Activated T-cell treated with anti-CD3 and anti-CD28 coated beads, Interleukin-2, amount 50 U/mL, for 72 hours (primary cell): ENCODE data around the gene STAP2. TPM values are rescaled to one million over a fixed set of nuclear protein-coding genes. Genes with fewer than 3 reads are reported as not detected.
A peak's percentile ranks its signal among the peaks of the same experiment; 100 is the strongest.

Source experiments
- ATAC-seq, 2 donors: fragments of 150-1000 bp; cut with Tn5 transposase; replicated peaks in 1 of 2; 2 replicates each; pipeline ENCODE4 v1.10.0; 2021; ENCODE audit warnings: moderate library complexity in 2 of 2, mild to moderate bottlenecking in 1 of 2
- DNase-seq, 2 donors: peaks; one replicate each; pipeline ENCODE4 v3.0.0; 2021 to 2022; ENCODE audit warnings: mixed read lengths in 1 of 2
- H3K27ac Mint-ChIP-seq: one replicate; pipeline ENCODE4 v1.8.0; 2022; ENCODE audit warnings: mild to moderate bottlenecking, moderate library complexity, mixed read lengths
- H3K27me3 Mint-ChIP-seq: one replicate; pipeline ENCODE4 v1.8.0; 2022; ENCODE audit warnings: low read depth, mixed read lengths
- H3K36me3 Mint-ChIP-seq, 2 donors: one replicate each; pipeline ENCODE4 v1.8.0; 2022; ENCODE audit warnings: mixed read lengths in 2 of 2, mild to moderate bottlenecking in 1 of 2; ENCODE audit not compliant: insufficient read depth in 2 of 2
- H3K4me1 Mint-ChIP-seq: one replicate; pipeline ENCODE4 v1.8.0; 2022; ENCODE audit warnings: low read depth, mixed read lengths
- H3K4me3 Mint-ChIP-seq, 2 donors: one replicate each; pipeline ENCODE4 v1.8.0; 2022; ENCODE audit warnings: mild to moderate bottlenecking in 2 of 2, mixed read lengths in 2 of 2, moderate library complexity in 2 of 2
- H3K9me3 Mint-ChIP-seq, 2 donors: one replicate each; pipeline ENCODE4 v1.8.0; 2022; ENCODE audit warnings: mixed read lengths in 2 of 2
- total RNA-seq, 2 donors: library from RNA; stranded (reverse); gene quantifications; one replicate each; pipeline ENCODE4 v1.2.3, GENCODE V29; 2022

STAP2 gene
- total RNA-seq, 2 donors from 2014 or later, result 8.3 to 10.0 TPM

DNA sequence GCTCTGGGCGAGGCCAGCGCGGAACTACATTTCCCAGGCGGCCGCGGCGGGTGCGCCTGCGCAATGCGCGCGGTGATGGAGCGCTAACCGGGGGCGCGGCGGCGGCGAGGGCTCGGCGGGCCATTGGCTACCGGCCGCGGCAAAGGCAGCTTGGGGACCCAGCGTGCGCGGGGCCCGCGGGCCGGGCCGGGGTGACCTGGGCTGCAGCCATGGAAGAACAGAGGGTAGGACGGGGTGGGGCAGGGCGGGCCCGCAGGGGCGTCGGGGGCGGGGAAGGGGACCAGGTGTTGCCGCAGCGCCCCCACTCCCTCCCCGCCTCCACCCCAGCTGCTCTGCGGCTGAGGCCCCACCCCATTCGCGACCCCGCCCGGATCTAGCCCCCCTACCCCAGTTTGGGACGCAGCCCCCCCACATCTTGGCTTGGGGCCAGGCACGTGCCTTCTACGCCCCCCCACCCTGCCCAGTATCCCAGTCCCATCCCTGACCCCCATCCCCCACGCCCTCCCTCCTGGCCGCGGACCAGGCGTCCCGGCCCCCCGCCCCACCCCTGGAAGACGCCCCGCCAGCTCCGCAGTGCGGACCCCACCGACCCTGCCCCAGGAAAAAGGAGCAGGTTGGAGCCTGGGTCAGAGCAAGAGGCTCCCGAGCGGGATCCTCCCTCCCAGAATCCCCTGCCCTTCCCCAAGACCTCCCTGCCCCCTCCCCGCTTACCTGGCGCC is 33.9 kb downstream of the STAP2 start, which contains the start of gene FSD1:
FSD1 (plus strand) TSS at position 61 of the 719 bp plus-strand sequence; CDS start at position 210, 149 bp downstream.
- Mint-ChIP-seq H3K27ac (peak within 1 kb of the TSS; percentile 55), H3K36me3 (peaks cover 0 to 2% of the 10 kb centered on the region in 2 donors)
- peak; percentile 83 to 87 for DNase-seq

DNA sequence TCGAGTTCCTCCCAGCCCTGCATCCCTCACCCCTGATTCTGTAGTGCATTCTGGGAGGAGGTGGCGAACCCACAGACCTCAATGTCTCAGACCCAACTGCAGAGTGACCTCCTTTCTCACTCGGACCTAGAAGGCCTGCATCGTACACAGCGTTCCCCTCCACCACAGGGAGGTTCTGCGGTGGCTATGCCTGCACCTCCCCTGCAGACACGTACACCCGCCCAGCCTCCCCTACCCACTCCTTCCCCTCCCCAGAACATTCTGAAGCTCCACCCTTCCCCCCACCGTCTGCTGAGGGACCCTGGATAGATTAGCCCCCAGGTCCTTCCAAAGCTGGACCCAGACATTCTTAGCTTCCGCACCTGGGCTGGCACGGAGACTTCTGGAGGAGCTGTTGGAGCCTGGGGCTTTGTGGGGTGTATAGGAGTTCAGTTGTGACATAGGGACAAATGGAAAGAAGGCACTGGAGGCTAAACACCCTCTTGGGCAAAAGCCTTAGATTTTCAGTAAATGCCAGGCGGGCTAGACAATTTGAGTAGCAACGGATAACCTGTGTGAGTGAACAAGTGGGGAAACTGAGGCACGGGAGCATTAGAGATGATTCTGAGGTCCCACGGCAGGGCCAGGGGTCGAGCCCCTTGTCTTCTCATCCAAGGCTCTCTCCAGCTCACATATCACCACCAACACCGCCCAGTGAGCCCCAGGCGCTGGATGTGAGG is 34.6 kb downstream of the STAP2 start:
- DNase-seq, result peak in 1 of 2 donors; percentile 21
- ATAC-seq, result peak in 1 of 2 donors; percentile 18
- peak overlapping the region; percentile 73 to 79 for H3K4me3 Mint-ChIP-seq
- H3K27me3 Mint-ChIP-seq, result no peaks in the 10 kb centered on the region
- no peaks in the 10 kb centered on the region for H3K9me3 Mint-ChIP-seq
- peak overlapping the region; percentile 55 for H3K27ac Mint-ChIP-seq
- peaks cover 50% of the 10 kb centered on the region for H3K4me1 Mint-ChIP-seq
- H3K36me3 Mint-ChIP-seq, result peaks cover 0 to 2% of the 10 kb centered on the region in 2 donors

More for the DNA sequence above, 33.9 kb downstream of the STAP2 start, which contains the start of gene FSD1:
- Mint-ChIP-seq H3K9me3 (no peaks in the 10 kb centered on the region), H3K4me1 (peaks cover 43% of the 10 kb centered on the region), H3K27me3 (no peaks in the 10 kb centered on the region), H3K4me3 (peak within 1 kb of the TSS; percentile 79 to 86)
- ATAC-seq, result peak; percentile 87

DNA sequence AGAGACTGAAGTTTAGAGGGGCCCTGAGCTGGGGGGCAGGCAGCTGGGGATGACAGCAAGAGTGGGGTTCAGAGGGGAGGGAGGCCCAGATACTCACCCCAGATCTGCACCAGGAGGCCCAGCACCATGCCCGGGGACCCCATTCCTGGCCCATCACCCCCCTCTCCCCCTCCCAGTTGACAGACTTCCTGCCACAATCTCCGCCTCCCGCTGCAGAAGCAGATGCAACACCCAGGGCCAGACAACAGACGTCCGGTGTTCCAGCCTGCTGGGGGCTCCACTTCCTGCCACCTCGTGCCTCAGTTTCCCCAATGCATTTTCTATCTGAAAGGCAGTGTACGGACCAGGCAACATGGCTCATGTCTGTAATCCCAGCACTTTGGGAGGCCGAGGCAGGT is 36.4 kb downstream of the STAP2 start, which contains the start of gene TMIGD2:
TMIGD2 (minus strand) TSS at position 147 of the 398 bp plus-strand sequence; CDS start at position 143, 4 bp downstream.
- H3K9me3 Mint-ChIP-seq, result no peaks in the 10 kb centered on the region
- H3K4me1 Mint-ChIP-seq, result peaks cover 61% of the 10 kb centered on the region
- no peaks in the 10 kb centered on the region for H3K27me3 Mint-ChIP-seq
- ATAC-seq (peak in 1 of 2 donors; percentile 3), DNase-seq (peak in 1 of 2 donors; percentile 20)
- no peaks in the 10 kb centered on the region for H3K36me3 Mint-ChIP-seq
- peak within 1 kb of the TSS; percentile 78 to 82 for H3K4me3 Mint-ChIP-seq
- H3K27ac Mint-ChIP-seq, result peak within 1 kb of the TSS; percentile 44

DNA sequence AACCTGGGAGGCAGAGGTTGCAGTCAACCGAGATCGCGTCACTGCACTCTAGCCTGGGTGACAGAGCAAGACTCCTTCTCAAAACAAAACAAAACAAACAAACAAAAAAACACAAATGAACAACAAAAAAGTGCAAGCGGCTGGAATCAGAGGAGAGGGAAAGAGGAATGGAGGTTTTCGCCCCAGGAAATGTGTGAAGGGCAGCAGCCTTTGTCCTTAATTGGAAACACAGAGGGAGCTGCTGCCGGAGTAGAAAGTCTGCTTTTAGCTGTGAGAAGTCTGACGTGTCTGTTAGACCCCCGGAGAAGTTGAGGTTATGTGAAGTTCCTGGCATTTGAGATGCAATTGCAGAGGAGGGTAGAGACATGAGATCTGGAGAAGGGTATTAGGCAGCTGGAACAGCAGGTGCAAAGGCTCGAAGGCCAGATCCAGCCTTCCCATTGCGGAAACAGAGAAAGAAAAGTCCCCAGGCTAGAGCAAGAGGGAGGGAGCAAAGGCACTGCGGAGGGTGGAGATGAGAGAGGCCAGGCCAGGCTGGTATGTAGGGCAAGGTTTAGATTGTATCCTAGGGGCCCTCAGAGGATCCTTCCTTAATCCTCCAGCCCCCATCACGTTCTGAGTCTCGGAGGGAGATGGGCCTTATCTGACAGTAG is 36.9 kb downstream of the STAP2 start:
- H3K27me3 Mint-ChIP-seq, result no peaks in the 10 kb centered on the region
- peak overlapping the region; percentile 78 to 82 for H3K4me3 Mint-ChIP-seq
- peaks cover 61% of the 10 kb centered on the region for H3K4me1 Mint-ChIP-seq
- peak overlapping the region; percentile 31 for H3K27ac Mint-ChIP-seq
- no peaks in the 10 kb centered on the region for H3K9me3 Mint-ChIP-seq
- DNase-seq (no peak), ATAC-seq (peak in 1 of 2 donors; percentile 23)
- H3K36me3 Mint-ChIP-seq, result no peaks in the 10 kb centered on the region

DNA sequence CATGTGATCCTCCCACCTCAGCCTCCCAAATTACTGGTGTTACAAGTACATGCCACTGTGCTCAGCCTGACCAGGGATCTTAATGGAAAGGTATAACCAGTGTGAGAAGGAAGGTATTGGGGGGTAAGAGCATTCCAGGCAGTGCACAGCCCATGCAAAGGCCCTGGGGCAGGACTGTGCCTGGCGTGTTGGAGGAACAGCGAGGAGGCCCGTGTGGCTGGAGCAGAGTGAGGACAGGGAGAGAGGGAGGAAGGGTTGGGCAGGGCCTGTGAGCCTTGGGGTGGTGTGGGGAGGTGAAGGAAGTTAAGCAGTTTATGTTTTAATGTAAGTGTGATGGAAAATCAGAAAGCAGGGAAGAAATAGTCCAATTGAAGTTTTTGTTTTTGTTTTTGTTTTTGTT is 38.0 kb downstream of the STAP2 start:
- no peak for ATAC-seq
- H3K4me3 Mint-ChIP-seq, result peak overlapping the region; percentile 49 to 82
- DNase-seq, result no peak
- H3K27ac Mint-ChIP-seq, result no peak overlapping the region
- H3K27me3 Mint-ChIP-seq, result no peaks in the 10 kb centered on the region
- peaks cover 61% of the 10 kb centered on the region for H3K4me1 Mint-ChIP-seq
- no peaks in the 10 kb centered on the region for H3K36me3 Mint-ChIP-seq
- H3K9me3 Mint-ChIP-seq, result no peaks in the 10 kb centered on the region

DNA sequence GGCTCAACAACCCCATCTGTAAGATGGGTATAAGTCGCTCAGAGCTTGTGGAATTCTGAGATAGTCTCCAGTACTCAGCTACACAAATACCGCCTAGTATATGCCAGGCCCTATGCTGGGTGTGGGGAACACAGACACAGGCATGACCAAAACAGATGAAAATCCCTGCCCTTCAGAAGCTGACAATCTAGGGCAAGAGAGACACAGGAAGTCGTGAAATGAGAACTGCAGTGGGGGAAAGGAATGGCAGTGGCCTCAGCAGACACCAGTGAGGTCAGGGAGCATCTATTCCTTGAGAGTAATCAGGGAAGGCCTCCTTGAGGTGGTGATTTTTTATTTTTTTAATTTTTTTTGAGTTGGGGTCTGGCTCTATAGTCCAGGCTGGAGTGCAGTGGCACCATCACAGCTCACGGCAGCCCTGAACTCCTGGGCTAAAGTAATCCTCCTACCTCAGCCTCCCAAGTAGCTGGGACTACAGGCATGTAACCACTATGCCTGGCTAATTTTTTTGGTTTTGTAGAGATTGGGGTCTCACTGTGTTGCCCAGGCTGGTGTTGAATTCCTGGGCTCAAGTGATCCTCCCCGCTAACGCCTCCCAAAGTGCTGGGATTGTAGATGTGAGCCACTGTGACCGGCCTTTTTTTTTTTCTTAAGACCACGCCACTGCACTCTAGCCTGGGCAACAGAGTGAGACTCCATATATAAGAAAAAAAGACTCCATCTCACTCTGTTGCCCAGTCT is 39.6 kb downstream of the STAP2 start:
- H3K27me3 Mint-ChIP-seq, result no peaks in the 10 kb centered on the region
- no peak for DNase-seq
- ATAC-seq, result peak; percentile 3 to 4
- no peaks in the 10 kb centered on the region for H3K36me3 Mint-ChIP-seq
- peak overlapping the region in 1 of 2 donors; percentile 21 for H3K4me3 Mint-ChIP-seq
- peaks cover 51% of the 10 kb centered on the region for H3K4me1 Mint-ChIP-seq
- no peak overlapping the region for H3K27ac Mint-ChIP-seq
- H3K9me3 Mint-ChIP-seq, result no peaks in the 10 kb centered on the region

DNA sequence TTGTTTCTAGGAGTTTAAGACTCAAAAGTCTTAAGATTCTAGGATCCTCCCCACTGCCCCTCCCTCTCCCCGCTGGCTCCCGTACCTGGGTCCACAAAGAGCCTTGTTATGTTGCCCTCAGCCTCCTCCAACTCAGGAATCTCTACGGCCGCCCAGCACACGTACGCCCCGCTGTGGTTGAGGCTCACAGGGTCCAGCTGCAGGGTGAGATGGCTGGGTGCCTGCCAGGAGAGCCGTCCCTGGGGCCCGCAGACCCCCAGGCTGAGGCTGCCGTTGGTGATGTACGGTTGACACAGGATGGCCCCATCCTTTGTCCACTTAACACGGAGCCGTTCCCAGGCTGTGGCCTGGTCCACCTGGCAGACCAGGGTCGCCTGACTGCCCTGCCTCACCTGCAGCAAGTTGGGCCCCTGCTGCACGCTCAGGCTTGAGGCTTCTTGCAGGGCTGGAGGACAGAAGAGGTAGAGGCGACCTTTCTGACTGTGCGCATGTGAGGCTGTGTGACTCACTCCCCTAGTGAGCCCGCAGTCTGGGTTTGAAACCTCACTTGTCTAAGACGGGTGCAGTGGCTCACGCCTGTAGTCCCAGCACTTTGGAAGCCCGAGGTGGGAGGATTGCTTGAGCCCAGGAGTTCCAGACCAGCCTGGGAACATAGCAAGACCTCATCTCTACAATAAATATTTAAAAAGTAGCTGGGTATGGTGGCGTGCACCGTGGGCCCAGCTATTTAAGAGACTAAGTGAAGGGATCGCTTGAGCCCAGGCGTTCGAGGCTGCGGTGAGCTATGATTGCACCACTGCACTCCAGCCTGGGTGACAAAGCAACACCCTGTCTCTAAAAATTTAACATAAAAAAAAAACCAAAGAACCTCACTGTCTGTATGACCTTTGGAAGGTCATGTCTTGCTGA is 40.5 kb downstream of the STAP2 start:
- Mint-ChIP-seq H3K4me1 (peaks cover 42% of the 10 kb centered on the region), H3K27me3 (no peaks in the 10 kb centered on the region)
- ATAC-seq, result peak; percentile 86 to 88

DNA sequence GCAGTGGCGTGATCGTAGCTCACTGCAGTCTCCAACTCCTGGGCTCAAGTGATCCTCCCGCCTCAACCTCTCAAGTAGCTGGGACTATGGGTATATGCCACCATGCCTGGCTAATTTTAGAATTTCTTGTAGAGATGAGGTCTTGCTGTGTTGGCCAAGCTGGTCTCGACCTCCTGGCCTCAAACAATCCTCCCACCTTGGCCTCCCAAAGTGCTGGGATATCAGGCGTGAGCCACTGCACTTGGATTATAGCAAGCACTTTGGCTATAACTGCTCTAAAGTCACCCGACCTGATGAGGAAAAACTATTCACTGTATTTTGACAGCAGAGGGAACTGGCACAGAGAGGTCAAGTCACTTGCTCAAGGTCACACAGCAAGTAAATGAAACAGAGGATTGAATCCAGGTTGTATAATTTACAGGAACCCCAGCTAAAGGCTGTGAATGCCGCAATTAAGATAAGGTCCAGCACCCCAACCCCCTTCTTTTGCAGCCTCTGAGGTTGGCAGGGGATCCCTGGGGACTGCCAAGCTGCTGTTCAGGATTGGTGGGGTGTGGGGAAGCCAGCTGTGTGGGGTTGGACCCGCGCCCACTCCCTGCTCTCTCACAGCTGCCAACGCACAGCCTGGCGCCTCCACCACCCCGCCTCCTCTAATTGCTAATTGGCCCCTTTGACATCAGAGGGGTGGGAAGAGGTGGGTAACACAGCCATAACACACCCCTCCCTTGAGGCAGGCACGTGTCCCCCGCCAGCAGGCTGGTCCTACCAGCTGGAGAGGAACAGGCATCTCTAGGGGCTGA is 42.5 kb downstream of the STAP2 start:
- Mint-ChIP-seq H3K4me1 (peaks cover 26% of the 10 kb centered on the region), H3K27me3 (no peaks in the 10 kb centered on the region), H3K4me3 (no peak overlapping the region), H3K36me3 (no peaks in the 10 kb centered on the region), H3K27ac (no peak overlapping the region), H3K9me3 (no peaks in the 10 kb centered on the region)
- DNase-seq (no peak), ATAC-seq (no peak)

More for the DNA sequence above, 40.5 kb downstream of the STAP2 start:
- H3K4me3 Mint-ChIP-seq, result peak overlapping the region in 1 of 2 donors; percentile 21
- no peaks in the 10 kb centered on the region for H3K36me3 Mint-ChIP-seq
- H3K9me3 Mint-ChIP-seq, result no peaks in the 10 kb centered on the region
- H3K27ac Mint-ChIP-seq, result no peak overlapping the region
- DNase-seq, result peak; percentile 53 to 66

DNA sequence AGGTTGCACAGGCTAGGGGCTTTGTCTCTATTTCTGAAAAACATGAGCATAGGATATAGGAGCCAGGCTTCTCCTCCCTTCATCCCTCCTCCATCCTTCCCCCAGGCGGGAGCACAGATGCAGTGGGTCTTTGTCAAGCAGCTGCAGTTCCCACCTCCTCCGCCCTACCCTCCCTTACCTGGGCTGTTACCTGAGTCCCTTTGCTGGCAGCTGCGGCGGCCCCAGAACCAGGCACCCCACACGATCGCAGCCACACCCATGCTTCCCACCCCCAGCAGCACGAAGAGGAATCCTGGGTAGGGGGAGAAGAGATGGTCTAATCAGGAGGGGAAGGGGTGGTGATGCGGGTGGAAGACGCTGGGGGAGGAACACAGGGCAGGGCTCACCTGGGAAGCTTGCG is 44.2 kb downstream of the STAP2 start:
- ATAC-seq (no peak), DNase-seq (no peak)
- Mint-ChIP-seq H3K27me3 (no peaks in the 10 kb centered on the region), H3K27ac (no peak overlapping the region), H3K36me3 (no peaks in the 10 kb centered on the region), H3K4me1 (peaks cover 15% of the 10 kb centered on the region), H3K4me3 (no peak overlapping the region), H3K9me3 (no peaks in the 10 kb centered on the region)

DNA sequence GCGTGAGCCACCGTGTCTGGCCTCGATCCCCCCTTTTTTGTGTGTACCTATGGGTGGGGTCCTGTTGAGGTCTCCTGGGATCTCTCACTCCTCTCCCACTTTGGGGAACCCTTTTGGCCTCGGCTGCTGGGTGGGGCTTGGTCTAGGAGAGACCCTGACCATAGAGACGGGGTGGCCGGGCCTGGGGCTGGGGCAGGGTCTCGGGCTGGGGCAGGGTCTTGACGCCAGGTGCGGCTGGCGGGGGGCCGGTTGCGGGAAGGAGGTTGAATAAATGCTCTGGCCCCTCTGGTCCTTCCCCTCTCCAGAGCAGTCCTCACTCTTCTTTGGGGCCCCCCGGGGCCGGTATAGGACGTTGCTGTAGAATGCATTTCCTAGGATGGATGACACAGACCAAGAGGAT is 46.1 kb downstream of the STAP2 start:
- H3K36me3 Mint-ChIP-seq, result no peaks in the 10 kb centered on the region
- H3K4me3 Mint-ChIP-seq, result no peak overlapping the region
- H3K27ac Mint-ChIP-seq, result no peak overlapping the region

DNA sequence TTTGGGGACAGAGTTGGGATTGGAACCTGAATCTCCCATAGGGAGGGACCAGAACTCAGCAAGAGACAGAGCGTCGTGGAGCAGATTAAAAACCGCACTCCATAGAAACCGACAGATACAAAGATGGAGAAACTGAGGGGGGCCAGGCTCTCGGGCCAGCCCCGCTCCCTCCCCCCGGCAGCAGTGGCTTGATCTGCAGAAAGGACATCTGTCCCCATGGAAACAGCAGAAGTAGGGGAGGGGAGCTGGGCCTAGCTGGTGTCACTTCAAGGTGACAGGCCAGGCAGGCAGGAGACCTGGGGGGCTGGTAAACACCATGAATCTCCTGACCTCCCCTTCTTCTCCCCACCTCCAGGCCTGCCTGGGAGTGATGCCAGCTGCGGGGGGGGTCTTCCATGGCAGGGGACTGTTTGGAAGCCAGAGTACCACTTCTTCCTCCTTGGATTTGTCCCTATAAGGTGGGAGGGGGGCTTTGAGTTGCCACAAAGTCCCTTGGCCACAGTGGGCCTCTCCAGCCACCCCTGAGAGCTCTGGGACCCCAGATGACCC is 47.4 kb downstream of the STAP2 start:
- H3K27ac Mint-ChIP-seq, result no peak overlapping the region
- H3K36me3 Mint-ChIP-seq, result no peaks in the 10 kb centered on the region
- no peaks in the 10 kb centered on the region for H3K27me3 Mint-ChIP-seq
- ATAC-seq, result no peak
- H3K4me3 Mint-ChIP-seq, result no peak overlapping the region
- no peak for DNase-seq
- H3K4me1 Mint-ChIP-seq, result no peaks in the 10 kb centered on the region
- no peaks in the 10 kb centered on the region for H3K9me3 Mint-ChIP-seq

More for the DNA sequence above, 46.1 kb downstream of the STAP2 start:
- Mint-ChIP-seq H3K4me1 (no peaks in the 10 kb centered on the region), H3K27me3 (no peaks in the 10 kb centered on the region), H3K9me3 (no peaks in the 10 kb centered on the region)
- DNase-seq (no peak), ATAC-seq (no peak)
